Measurements from ENCODE around the gene C1QL2.

C1QL2 gene

DNA sequence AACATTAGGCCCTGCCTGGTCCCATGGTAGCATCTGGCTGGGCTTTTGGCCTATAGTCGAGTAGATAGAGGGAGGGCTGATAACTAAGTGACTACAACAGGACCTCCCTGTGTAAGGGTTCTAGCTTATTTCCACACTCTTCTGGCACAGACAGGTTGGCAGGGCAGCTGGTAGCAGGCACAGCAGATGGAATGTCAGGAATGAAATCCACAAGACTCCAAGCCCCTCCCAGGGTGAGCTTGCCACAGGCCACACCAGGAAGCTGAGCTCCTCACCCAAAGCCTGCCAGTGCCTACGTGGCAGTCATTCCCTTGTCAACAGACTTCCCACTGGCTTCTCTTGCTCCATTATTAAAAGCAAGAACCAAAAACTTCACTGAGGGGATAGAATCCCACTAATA, 20.7 kb upstream of the C1QL2 start:
- DNase-seq (ENCODE audit: low spot score): no peak

DNA sequence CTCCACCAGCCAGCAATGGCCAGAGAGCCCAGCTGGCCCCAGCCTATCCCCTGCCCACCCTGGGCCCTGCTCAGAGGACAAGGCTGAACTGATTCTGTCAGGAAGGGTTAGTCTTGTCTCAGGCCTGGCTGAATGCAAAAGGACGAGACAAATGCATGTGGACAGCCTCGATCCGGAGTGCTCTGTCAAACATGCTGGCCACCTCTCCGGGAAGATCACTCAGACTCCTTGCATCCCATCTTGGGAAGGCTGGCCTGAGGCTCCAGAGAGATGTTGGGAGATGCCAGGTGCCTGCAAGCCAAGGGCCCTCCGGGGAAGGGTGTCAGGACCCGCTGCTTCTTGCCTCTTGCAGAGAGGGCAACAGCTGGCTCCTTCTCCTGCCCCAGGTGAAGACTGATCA, 20.2 kb upstream of the C1QL2 start:
- DNase-seq (ENCODE audit: low spot score): no peak

DNA sequence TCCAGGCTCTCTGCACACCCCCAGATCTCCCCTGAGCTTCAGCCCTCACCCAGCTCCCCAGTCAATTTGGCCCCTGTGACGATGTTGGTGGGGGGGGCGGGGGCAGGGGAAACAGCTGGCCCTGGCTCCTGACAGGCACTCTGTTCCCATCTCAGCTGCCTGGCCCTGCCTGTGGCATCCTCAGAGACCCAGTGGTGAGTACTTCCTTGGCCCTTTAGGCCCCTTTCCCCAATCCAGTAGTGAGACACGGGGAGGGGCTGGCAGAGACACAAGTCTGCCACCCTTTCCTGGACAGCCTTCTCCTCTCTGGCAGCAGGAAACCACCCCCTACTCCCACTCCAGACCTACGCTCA, 19.3 kb upstream of the C1QL2 start:
- no peak for DNase-seq (ENCODE audit: low spot score)

DNA sequence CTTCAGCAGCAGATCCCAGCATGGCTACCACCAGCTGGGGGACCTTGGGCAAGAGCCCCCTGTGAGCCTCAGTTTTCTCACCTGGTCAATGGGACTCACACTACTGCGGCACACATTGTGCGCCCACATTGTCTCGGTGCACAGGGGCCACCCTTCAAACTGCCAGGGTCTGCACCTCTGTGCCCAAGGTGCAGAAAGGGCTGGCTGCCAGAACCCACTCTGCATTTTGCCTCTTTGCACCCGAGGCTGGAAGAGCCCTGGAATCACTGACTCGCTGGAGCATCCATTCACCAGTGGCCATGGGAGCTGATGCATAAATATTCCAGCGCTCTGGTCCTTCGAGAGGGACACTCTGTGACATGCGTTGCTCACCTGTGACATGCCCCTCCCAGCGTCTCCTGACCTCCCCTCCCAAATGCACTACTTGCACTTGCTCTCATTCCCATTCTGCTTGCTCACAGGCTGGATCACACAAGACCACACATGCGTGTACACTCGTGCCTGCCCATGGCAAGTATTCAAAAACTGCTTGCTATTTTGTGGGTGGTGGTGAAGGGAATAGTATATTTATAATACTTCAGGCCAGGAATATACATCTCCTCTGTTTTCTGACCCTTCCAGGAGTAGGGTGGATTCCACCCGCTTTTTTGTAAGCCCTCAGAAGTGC, 18.8 kb upstream of the C1QL2 start:
- no peak for DNase-seq (ENCODE audit: low spot score)

DNA sequence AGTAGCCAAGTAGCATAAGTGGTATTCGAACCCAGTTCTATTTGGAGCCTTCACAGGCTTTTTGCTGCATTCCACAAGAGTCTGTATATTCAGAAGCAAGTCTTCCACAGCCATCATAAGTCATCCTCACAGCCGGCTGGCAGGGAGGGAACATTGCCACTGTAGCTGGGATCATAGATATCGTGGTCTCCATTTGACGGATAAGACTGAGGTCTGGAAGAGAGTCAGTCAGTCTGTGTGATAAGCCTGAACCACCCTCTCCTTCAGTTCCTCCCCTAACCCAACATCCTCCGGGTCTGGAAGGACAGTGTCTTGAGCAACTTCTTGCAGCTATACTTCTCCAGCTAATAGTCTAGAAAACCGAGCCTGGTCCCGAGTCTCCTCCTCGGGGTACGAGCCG, 17.0 kb upstream of the C1QL2 start:
- no peak for DNase-seq (ENCODE audit: low spot score)

DNA sequence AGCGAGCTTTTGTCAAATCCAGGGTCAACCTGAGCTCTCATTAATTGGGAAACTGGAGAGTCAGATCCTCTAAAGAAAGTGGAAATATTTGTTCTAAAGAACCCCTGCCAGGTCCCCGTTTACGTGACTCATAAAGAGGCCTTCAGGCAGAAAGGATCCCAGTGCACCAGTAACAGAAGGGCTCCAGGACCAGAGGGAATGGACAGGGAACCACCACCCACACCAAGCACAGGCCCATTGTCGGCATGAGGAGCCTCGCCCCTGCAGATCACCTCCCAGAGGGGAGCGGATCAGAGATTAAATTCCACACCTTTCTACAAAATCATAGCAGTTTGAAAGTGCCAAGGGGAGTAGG, 16.4 kb upstream of the C1QL2 start:
- no peak for DNase-seq (ENCODE audit: low spot score)

DNA sequence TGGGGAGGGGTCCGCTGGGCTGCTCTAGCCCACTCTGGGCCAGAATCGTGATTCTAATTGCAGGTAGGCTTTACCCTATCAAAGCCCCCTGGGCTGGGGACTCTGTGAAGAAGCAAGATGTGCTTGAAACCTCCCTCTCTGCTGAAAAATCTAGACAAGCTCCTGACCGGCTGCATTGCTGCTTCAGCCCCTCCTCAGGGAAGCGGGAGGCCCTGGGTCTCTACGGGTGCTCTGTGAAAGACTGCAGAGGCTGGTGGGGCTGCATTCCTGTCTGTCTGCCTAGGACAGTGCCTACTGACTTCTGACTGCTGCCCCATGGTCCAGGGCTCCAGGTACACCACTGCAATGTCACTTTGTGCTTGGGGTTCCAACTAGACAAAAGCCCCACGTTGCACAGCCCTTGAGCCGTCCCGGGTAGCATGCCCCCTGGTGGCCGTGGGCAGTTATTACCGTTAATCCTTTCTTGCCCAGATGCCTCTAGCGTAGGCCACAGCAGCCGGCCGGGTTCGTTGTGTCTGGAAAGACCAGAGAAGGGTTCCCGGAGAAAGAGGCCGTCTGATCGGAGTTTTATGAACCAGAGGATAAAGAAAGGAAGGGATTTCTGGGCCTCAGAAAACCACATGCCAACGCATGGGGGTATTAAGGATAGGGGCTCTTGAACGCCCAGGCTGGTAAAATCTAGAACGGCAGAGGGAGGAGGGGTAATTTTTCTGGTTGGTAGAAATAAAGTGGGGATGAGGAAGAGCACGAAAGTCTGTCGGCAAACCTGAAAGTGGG, 15.9 kb upstream of the C1QL2 start:
- peak; percentile 84 for DNase-seq (ENCODE audit: low spot score)

DNA sequence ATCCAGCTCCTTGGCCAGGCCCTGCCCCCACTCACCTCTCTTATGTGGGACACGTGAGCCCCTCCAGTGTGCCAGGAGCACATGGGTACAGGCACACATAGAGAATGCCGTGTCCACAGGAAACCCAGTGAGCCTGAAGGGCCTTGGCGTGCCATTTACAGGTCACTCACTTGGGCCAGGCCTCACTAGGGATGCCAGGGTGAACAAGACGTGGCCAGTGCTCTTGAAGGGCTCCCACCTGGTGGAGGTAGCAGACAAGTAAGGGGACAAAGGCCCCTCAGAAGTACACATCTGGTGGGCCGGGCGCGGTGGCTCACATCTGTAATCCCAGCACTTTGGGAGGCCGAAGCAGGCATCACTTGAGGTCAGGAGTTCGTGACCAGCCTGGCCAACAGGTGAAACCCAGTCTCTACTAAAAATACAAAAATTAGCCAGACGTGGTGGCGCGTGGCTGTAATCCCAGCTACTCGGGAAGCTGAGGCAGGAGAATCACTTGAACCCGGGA, 15.1 kb upstream of the C1QL2 start:
- DNase-seq (ENCODE audit: low spot score): no peak

DNA sequence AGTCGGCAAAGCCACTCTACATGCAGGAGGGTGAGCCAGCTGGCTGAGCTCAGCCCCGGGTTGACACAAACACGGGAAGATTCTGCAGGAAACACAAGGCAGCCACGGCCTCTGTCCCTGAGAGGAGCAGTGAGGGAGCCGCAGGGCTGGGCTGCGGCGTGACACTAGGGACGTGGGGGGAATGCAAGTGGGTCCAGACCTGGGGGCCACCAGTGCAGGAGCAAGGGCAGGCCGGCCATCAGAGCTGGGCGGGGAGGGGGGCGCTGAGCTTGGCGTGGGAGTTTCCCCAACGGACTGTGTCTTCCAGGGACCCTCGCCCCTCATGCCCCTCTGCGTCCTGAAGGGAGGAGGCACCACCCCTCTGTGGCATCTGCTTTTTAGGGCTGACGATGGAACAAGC, 12.0 kb upstream of the C1QL2 start:
- no peak for DNase-seq (ENCODE audit: low spot score)

DNA sequence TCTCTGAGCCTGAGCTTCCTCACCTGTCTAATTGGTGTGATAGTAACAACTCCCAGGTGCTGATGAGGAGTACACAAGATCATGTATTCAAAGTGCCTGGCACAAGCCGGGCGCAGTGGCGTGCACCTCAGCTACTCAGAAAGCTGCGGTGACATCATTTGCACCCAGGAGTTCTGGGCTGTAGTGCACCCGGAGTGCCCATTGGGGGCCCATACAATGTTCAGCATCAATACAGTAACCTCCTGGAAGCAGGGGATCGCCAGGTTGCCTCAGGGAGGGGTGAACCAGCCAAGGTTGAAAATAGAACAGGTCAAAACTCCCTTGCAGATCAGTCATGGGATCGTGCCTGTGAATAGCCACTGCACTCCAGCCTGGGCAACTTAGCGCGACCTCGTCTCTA, 11.2 kb upstream of the C1QL2 start:
- DNase-seq (ENCODE audit: low spot score): no peak

DNA sequence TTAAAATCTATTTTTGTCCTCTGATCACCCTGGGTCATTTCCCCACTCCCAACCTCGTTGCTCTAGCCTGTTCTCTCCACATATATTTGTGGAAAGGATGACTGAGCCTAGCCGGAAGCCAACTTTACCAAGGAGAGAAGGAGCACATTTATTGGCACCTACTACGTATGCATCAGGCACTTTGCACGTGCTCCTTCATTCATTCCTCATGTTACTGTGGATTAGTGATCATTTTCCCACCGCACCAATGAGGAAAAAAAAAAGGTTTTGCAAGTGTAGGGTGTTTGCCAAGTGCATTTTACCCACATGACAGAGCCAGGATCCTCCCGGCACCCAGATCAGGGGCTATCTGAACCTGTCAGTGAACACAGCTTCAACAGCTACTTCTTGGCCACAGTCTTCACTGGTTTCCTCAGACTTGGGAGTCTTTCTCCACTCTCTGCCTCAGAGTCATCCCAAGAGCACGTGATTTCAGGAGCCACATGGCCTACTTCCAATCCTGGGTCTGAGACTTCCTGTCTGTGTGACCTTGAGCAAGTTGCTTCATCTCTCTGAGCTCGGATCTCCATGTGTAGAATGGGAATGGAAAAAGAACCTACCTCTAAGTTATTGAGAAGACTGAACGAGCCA, 1.9 kb upstream of the C1QL2 start:
- DNase-seq (ENCODE audit: low spot score): no peak

DNA sequence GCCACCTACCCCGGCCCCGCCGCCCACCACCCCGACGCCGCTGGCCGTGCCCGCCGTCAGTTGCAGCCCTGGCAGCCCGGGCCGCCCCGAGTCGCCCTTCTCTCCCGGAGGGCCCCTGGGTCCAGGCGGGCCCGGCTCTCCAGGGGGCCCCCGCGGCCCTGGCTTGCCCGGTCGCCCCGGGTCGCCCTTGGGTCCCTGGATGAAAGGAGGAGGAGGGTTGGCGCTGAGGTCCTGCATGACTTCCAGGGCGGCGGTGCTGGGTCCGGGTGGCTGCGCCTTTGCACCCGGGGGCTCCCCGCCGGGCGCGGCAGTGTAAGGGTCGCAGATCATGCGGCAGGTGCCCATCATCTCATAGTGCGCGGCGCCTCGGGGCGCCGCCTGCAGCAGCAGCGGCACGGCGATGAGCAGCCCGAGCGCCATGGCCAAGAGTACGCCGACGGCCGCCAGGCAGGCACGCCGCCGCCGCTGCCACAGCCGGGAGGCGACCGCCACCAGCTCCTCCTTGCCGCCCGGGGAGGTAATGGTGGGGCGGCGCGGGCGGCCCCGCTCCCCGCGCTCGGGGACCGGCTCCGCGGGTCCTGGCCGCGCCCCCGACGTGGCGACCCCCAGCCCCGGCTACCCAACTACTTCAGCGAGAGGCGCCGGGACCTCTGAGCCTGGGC, 570 bp downstream of the C1QL2 start:
- DNase-seq (ENCODE audit: low spot score): peak; percentile 52

DNA sequence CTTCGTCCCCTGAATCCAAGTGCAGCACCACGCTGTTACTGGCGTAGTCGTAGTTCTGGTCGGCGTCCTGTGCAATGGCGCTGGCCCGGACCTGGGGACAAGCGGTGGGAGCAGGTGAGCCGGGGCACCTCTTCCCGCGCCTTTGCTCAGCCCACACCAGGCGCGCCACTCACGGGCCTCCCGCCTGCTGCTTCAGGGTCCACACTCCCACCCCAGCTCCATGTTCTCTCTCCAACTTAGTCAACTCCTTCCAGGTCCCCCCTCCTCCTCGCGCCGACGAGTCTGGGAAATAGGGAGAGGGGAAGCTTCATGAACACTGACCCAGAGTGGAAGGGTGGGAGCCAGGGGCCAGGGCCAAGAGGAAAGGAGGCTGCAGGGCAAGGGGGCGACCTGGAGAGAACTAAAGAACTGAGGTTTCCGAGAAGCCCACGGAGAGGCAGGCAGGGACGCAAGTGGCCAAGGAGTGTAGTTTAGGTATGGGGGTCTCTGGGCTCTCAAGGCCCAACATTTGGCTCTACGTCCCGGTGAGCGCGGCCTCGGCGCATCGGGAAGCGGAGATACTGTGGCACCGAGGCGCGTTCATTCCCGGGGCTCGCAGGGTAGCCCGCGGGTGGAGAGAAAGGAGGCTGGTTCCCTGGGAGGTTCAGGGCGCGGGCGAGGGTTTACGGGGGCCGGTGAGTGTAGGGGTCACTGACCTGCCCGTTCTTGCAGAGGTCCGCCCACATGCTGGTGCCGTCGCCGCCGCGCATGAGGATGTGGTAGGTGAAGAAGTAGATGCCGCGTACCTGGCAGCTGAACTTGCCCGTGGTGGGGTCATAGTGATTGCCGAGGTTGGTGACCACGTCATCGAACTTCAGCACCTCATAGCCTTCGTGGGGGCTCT, 1.4 kb downstream of the C1QL2 start:
- DNase-seq (ENCODE audit: low spot score): no peak

DNA sequence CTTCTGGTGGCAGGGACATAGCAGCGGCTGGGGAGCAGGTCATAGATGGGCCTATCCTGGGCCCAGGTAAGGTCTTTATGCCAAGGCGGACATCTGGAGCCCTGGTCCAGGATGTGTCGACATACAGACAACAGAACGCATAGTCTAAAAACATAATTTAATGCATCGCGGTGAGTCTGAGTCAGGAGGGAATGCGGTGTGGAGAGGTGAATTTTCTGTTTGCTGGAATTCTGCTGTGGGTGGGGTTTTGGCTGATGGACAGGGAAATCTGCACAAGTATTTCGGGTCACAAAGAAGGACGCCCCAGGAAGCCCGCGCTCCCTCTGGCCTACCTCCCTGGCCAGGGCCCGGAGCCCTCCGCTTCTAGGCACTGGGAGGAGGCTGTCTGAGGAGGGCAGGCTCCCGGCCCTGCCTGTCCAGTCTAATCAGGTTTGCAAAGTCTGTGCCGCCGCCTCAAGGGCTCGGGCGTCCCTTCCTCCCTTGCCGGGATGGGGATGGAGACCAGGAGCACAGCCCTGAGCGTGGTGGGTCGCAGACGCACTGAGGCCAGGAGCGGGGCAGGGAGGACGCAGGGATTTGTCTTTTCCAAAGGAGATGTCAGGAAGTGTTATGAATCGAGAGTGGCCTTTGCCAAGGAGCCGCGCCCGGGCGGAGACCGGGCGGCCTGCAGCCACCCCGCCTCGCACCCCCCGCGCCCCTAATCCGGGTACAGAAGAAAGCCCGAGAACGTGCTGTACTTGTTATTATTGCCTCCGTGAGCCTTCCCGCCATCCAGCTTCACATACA, 2.3 kb downstream of the C1QL2 start:
- DNase-seq (ENCODE audit: low spot score): no peak

DNA sequence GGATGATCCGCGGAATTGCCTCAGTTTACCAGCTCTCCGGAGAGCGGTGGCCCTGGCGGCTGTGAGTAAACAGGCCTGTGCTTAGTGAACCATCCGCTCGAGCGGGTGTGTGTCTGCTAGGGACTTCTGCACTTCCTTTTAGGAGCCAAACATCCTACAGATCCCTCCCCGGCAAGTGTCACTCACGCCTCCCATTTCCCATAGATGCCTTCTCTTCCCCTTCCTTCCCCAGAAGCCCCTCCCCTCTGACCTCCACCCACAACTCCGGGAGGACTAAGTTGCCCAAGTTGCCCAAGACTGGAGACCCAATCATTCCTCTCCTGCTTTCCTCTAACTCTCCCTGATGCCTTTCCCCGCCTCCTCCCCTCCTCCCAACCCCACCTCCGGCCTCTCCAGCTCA, 2.9 kb downstream of the C1QL2 start:
- DNase-seq (ENCODE audit: low spot score): no peak

DNA sequence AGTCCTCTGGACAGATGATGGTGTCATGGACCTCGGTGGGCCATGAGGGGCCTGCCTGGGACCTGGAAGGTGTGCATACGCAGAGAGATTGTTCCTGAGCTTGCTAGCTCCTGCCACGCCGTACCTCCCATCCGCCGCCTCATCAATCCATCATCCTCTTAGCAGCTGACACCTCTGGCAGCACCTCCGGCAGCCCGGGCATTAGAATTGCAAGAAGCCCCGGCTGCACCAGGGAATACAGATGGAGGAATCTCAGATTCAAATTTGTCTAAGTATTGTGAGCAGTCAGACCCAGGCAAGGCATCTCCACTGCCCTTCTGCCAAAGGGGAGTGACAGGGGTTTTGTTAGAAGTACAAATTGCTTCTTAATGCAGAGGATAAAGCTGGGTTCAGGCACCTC, 4.5 kb downstream of the C1QL2 start:
- DNase-seq (ENCODE audit: low spot score): no peak

DNA sequence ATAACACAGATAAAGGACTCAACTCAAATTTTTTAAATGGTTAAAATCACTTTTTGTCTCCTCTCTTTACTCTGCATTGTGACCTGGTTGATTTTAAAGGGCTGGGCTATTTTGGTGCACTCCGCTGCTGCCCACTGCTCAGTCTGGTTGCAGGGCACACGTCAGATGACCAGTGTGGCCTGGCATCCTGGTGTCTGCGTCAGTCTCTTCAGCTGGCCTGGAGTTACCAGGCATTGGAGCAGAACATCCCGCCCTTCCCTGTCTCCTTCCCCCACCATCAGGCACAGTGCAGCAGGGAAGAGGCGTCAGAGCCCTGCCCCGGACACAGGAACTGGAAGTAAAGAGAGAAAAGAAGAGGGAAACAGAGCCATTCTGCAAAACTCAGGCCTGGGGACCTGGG, 8.9 kb downstream of the C1QL2 start:
- no peak for DNase-seq (ENCODE audit: low spot score)

DNA sequence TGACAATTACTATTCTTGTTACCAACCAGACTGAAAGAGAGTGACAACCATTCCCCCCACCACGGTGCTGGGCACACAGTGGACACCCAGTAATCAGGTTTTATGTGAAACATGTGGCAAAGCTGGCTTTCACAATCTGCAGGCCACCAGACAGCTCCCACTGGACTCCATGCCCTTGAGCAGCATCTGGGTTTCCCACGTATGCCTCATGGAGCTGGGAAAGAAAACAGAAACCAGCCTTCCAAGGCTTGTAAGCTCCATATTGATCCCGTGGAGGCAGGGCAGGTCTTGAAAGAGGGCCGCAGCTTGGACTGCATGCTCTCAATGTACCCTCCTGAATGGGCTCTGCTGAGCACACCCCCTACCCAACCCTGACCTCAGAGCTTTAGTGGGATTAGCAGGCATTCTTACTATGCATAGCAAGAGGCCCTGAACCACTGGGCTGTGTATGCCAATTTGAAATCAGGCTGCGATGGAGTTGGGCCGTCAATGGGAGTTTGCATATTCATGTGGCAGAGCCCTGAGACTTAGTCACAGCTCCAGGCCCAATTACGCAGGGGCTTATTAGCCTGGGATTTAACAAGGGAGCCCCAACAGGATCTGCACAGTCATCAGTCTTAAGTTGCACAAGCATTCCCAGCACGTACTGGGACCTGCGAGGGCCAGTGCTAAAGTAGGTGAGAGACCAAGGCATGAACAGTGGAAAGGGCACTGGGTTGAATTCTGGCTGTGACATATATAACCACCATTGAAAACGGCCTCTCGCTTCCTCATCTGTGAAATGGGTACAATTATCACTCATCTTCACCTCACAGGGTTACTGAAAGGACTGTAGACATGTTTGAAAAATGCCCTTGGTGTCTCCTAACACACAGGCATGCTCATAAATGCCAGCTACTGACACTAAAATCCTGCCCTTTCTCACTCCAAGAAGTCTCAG, 10.5 kb downstream of the C1QL2 start:
- DNase-seq (ENCODE audit: low spot score): no peak

DNA sequence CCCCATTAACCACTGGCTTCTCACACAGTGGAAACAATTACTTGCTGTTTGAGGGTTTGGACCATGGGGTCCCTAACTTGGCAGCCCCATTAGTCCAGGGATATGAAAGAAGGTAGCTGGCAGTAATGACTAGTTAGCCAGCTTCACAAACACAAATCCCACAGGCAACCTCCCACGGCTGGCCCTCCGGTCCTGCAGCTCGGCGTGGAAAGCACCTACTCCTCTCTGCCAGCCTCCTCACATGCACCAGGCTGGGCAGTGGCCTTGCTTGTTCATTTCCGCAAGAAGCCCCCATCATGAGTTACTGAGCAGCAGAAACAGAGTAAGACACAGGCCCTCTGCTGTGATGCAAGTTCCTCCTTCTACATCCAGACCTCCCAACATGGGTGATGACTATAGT, 13.7 kb downstream of the C1QL2 start:
- DNase-seq (ENCODE audit: low spot score): no peak

DNA sequence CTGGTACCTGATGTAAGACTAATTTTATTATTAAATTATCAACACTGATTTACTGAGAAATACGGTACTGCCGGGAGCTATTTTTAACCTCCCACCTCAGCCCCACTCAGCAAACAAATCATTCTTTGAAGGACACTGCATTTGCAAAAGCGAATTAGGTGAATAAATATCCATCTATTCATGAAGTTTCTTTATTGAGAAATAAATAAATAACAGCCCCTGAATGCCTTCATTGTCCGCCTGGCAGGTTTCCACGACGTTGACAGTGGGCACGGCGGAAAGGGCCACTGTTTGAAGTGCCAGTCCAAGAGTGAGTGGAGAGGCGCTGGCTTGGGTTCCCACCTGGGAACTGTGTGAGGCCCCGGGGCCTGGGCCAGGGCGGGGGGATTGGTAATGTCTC, 15.7 kb downstream of the C1QL2 start:
- no peak for DNase-seq (ENCODE audit: low spot score)
